Adrenal gland (tissue), 5 donors: ENCODE measurements around the gene ITGB1BP1.

Experiments used
- POLR2A ChIP-seq, 2 donors: fragments of 450-650 bp; IDR thresholded peaks; one replicate each; pipeline ENCODE4 v1.6.1; 2017; ENCODE audit warnings: antibody characterized with exemption in 2 of 2, mild to moderate bottlenecking in 2 of 2, moderate library complexity in 1 of 2
- TF ChIP-seq, protein P1 (sequence below), 6 experiments: fragments of 450-650 bp in 4 of 6; fragments of 200-600 bp in 2 of 6; sonication (generic) in 1 of 6; IDR thresholded peaks; 1 replicate in 5 of 6; 2 replicates in 1 of 6; pipeline versions ENCODE4 v1.5.1 to v1.8.0; 2016 to 2021; ENCODE audit warnings: antibody characterized with exemption in 6 of 6, mild to moderate bottlenecking in 2 of 6, moderate library complexity in 1 of 6
- donor health status: DM: no; HTN: no; CAD: no.

GRCh38 chr2:9415516-9416169 is 7.7 kb downstream of the ITGB1BP1 start:
- TF ChIP-seq, protein P1, sequence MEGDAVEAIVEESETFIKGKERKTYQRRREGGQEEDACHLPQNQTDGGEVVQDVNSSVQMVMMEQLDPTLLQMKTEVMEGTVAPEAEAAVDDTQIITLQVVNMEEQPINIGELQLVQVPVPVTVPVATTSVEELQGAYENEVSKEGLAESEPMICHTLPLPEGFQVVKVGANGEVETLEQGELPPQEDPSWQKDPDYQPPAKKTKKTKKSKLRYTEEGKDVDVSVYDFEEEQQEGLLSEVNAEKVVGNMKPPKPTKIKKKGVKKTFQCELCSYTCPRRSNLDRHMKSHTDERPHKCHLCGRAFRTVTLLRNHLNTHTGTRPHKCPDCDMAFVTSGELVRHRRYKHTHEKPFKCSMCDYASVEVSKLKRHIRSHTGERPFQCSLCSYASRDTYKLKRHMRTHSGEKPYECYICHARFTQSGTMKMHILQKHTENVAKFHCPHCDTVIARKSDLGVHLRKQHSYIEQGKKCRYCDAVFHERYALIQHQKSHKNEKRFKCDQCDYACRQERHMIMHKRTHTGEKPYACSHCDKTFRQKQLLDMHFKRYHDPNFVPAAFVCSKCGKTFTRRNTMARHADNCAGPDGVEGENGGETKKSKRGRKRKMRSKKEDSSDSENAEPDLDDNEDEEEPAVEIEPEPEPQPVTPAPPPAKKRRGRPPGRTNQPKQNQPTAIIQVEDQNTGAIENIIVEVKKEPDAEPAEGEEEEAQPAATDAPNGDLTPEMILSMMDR (IDR thresholded peaks at IDR 0.05), result no peak
- peak in 1 of 2 donors; percentile 41 for TF ChIP-seq POLR2A (IDR thresholded peaks at IDR 0.05)
